SH-SY5Y (cell line): ENCODE measurements around the gene THADA.

Experiments
- GATA2 ChIP-seq: IDR thresholded peaks from 2 replicates; pipeline ENCODE4 v1.6.1; 2011; ENCODE audit warnings: mild to moderate bottlenecking, low read depth, low read length
- GATA3 ChIP-seq: IDR thresholded peaks from 2 replicates; pipeline ENCODE4 v1.6.1; 2011; ENCODE audit warnings: low read depth, mild to moderate bottlenecking, low read length, moderate library complexity

The THADA gene

GRCh38 chr2:43207553-43208300 is 388.1 kb downstream of the THADA start:
- TF ChIP-seq GATA2: no peak
- TF ChIP-seq GATA3: no peak

- no peak for TF ChIP-seq GATA3
- no peak for TF ChIP-seq GATA2
Measured at GRCh38 chr2:43206602-43207001, 389.2 kb downstream of the THADA start.

DNA sequence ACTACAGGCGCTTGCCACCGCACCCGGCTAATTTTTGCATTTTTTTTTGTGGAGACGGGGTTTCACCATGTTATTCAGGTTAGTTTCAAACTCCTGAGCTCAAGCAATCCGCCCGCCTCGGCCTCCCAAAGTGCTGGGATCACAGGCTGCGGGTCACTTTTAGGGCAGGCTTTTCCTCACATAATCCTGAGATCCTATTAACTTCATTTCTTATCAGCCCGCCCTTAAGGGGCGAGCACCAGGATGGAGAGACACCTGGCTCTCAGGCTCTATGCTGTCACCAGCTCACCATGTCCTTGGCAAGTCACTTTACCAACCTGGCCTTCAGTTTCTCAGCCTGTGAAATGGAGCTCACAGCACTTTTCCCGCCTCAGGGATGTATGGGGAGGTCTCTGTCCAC is 392.5 kb downstream of the THADA start:
- no peak for TF ChIP-seq GATA2
- TF ChIP-seq GATA3: no peak

- TF ChIP-seq GATA2 (no peak), GATA3 (no peak)
Measured at GRCh38 chr2:43202289-43202688, 393.5 kb downstream of the THADA start.

- TF ChIP-seq GATA3 (no peak), GATA2 (no peak)
Measured at GRCh38 chr2:43201497-43201896, 394.3 kb downstream of the THADA start.

- no peak for TF ChIP-seq GATA3
- TF ChIP-seq GATA2: no peak
Measured at GRCh38 chr2:43201016-43201415, 394.8 kb downstream of the THADA start.

DNA sequence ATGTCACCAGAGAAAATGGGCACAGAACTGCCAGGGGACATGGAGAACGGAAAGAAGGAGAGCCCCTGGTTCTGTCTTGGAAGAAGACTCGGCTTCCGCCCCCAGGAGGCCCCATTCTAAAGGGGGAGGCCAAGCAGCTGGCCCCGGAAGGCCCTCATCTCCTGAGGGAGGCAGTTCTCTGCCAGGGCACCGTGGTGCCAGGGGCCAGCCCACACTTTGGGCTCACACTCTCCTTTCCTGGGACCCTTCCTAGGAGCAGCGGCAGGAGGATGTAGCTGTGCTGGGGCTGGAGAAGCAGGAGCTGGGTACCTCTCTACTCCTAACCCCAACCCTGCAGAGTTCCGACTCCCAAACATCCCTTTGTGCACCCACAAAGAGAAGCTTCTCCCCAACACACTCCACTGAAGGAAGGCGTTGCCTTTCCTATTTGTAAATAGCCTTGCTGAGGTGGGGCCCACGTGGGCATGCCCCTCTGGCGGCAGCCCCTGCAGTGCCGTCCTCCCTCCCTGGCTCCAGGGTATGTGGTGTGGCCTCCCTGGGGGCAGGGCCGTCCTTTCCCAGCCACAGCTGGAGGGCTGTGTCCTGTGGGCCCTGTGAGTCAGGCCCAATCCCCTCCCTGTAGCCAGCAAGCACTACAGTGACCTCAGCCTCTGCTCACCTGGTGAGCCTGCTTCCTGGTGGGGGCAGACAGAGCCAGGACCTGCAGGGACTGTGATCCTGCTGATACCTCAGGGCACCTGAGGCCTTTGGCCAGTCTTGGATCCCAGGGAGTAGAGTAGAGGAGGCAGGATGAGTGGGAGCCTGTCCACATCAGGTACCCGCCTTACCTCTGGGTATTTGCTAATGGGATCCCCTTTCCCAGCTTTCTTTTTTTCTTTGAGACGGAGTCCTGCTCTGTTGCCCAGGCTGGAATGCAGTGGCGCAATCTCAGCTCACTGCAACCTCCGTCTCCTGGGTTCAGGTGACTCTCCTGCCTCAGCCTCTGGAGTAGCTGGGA is 396.0 kb downstream of the THADA start:
- TF ChIP-seq GATA2 (no peak), GATA3 (no peak)

DNA sequence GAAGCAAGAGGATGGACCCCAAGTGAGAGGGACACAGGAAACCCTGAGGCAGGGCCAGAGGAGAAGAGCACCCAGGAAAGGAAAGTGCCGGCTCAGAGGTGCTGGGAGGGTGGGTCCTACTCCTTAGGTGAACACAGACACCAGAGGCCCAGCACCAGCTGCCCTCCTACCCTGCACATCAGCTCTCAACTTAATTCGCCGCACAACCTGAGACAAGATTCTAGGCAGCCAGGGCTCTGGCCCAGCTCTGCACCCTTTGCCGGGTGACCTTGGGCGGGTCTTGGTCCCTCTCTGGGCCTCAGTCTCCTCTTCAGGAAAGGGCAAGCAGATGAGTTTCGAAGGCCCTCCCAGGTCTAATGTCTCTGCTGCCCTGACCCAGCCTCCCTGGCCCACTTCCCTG is 397.6 kb downstream of the THADA start:
- TF ChIP-seq GATA3 (no peak), GATA2 (no peak)

DNA sequence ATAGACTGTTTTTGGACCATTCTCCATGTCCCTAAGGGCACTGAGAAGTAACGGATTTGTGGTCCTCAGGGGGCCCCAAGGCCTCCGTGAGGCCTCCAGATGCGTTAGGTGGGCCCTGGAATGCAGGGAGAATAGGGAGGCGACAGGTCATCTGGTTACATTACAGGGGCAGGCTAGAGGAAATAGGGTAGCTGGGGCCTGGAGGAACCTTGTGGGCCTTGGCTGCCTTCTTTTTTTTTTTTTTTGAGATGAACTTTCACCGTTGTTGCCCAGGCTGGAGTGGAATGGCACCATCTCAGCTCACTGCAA is 398.3 kb downstream of the THADA start:
- TF ChIP-seq GATA2 (no peak), GATA3 (no peak)

DNA sequence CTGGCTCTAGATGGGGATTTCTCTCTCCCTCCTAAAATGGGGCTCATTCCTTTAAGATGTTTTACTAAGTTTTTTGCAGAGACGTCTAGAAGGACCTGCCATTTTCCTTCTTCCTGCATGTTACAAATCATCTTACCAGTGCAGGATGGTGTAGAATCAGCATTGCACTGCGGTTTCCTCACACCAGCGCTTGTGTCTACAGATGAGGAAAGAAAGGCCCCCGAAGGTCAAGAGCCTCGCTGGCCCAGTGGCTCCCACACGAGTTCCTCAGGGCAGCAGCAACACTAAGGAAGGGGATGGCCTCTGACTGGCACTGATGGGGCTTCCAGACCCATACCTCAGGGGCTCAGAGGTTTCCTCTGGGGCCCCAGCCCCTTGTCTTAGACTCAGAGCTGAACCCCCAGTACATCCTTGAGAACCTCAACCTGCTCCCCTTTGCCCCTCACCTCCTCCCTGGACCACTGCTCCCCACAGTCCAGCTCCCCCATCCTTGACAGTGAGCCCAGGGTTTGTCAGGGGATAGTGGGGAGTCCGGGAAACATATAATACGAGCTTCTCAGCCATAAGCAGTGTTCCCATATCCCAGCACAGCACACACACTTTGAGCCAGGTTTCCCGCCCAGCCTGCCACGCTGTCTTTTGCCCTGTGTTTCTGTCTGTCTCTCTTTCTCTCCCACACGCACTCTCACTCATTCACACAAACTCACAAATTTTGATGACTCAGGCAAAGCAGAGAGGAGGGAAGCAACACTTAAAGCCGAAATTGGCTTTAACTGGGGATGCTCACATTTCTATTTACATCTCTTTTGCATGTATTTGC is 398.9 kb downstream of the THADA start:
- TF ChIP-seq GATA2 (no peak), GATA3 (no peak)

DNA sequence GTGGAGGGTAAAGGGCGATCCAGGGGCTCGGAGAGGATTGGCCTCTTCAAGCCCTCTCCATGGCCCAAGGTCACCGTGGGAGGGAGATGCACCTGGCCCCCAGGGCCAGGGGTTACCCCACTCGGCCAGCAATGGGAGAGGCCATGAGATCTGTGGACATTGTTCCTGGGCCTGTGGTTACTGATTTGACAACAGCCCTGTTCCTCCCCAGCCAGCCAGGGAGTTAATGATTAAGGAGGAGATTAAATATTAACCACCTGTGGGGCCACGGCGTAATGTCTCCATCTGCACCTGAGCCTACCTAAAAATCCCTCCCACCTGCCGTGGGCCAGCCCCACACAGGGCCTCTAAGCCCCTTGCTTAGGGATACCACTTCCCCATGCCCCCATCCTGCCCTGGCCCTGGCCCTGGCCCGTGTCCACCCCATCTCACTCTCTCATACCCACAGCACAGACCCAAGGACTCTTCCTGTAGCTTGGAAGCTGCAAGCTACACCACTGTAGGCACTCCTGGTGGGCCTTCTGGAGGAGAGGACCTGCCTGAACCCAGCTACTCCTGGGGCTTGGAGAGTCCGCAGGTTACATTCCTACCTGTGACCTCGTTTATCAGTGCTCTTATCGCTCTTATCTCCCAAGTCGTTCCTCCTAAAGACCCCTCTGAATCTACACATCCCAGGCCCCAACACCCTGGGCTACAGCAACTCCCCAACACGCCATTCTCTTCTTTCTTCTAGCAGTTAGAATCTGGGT is 401.5 kb downstream of the THADA start:
- no peak for TF ChIP-seq GATA3
- no peak for TF ChIP-seq GATA2

DNA sequence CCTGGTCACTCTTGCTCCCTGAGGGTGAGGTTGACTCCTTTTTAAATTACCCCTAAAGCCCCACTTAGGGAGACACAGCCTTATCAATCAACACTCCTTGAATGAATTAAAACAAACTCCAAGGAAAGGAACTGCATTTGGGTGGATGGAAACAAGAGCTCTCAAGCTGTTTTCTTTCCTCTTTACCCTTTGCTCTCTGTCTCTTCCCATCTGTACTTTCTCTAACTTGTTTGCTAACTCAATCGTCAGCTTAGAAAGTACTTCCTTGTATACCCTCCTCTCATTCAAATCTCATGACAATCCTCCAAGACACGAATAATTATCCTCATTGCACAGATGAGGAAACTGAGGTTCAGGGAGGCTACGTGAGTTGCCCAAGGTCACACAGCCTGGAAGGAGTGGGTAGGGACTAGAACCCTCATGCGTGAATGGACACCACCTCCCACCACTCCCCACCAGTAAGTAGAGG is 402.2 kb downstream of the THADA start:
- no peak for TF ChIP-seq GATA3
- no peak for TF ChIP-seq GATA2
